ENCODE measurements around the gene EDN1. TPM values are rescaled to one million over a fixed set of nuclear protein-coding genes. Genes with fewer than 3 reads are reported as not detected.

EDN1 gene
- total RNA-seq, 2 experiments from 2014 or later: 0.13 TPM; not detected in 1

DNA sequence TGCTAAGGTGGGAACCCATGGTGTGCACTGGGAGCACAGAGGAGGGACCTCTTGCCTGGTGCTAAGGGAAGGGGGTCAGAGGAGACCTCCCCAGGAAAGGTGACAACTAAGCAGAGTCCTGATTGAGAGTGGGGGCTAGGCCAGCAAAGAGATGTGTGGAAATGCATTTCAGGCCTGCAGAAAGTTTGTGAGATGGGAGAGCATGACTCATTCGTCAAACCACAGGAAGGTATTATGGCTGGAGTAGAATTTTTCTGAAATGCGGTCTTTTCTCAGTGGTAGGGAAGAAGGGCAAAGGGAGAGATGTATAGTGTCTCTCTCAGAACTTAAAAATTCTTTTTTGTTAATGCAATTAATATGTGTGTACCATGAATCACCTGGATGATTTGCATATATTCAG, 23.6 kb upstream of the EDN1 start:
- POLR2A ChIA-PET: no interaction called here
- CTCF ChIA-PET: no interaction called here

DNA sequence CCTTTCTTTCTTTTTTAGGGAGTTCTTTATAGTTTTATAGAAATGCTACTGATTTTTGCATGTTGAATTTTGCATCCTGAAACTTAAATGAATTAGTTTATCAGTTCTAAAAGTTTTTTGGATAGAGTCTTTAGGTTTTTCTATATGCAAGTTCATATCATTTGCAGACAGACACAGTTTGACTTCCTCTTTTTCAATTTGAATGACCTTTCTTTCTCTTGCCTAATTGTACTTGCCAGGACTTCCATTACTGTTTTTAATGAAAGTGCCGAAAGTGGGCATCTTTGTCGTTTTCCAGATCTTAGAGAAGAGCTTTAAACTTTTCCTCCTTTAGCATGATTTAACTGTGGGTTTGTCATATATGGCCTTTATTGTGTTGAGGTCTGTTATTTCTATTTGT, 21.1 kb upstream of the EDN1 start:
- CTCF ChIA-PET: no interaction called here

DNA sequence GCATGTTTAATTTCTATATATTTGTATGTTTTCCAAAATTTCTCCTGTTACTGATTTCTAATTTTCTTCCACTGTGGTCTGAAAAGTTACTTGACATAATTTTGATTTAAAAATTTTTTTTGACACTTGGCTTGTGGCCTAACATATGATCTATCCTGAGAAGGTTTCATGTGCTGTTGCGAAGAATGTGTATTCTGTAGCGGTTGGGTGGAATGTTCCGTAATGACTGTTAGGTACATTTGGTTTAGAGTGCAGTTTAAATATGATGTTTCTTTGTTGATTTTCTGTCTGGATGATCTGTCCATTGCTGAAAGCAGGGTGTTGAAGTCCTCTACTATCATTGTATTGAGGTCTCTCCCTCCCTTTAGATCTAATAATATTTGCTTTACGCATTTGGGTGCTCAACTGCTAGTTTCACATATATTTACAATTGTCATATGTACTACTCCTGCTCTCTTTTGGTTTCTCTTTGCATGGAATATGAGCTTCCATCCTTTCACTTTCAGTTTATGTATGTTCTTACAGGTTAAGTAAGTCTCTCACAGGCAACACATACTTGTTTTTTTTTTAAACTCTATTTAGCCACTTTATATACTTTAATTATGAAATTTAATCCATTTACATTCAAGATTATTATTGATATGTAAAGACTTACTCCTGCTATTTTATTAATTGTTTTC, 19.5 kb upstream of the EDN1 start:
- ChIA-PET CTCF (no interaction called here), POLR2A (no interaction called here)

More for the DNA sequence above, 21.1 kb upstream of the EDN1 start:
- POLR2A ChIA-PET: no interaction called here

DNA sequence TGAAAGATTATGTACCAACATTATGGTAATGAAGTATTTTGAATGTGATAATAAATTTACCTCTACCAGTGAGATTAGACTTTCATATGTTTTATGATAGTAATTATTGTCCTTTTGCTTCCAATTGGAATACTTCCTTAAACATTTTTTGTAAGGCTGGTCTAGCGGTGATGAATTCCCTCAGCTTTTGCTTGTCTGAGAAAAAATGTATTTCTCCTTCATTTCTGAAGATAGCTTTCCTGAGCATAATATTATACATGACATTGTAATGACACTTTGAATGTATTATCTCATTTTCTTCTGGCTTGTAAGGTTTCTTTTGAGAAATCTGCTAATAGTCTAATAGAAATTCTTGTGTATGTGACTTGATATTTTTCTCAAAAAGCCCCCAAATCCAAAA, 18.6 kb upstream of the EDN1 start:
- ChIA-PET CTCF (interaction anchor here (0.7 kb wide), 1 partner anchor 600 kb away, joined by 4 read pairs; no protein-coding TSS in a partner anchor), POLR2A (interaction anchor here (0.6 kb wide), 1 partner anchor 35 kb away, joined by 4 read pairs; no protein-coding TSS in a partner anchor)

DNA sequence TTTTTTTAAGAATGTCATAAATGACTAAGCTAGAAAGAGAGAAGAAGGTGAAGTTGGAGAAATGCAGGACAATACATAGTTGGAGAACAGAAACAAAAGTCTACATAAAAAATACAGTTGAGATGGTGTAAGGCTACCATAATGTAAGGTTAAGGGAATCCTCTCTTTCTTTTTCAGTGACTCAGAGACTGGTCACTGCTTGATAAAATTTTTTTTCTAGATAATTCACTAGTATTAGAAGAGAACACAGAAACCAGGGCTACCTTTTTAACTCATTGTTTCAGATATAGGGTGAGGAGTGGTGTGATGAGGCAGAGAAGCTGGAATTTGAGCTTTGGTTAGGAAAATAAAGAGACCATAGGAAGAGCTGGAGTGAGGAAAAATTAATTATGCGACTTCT, 18.2 kb upstream of the EDN1 start:
- ChIA-PET POLR2A (interaction anchor here (0.6 kb wide), 1 partner anchor 36 kb away, joined by 4 read pairs; no protein-coding TSS in a partner anchor), CTCF (interaction anchor here (0.7 kb wide), 1 partner anchor 600 kb away, joined by 4 read pairs; no protein-coding TSS in a partner anchor)

DNA sequence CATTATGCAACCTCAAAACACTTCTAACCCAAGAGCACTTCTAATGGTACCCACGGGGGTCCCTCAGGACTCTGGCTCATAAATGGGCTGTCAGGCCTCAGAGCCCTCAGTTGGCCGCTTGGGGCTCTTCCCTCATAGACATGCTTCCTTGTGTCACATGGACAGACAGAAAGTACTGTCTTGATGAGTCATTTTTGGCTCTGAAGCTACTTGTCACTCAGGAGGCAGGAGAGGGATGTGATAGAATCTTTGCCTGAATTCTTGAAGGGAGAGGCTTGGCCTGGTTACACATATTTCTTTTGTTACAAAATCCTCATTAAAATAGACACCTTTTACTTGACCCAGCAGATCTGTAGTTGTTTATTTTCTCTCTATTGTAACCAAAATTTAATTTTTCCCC, 15.1 kb upstream of the EDN1 start:
- CTCF ChIA-PET: no interaction called here
- POLR2A ChIA-PET: interaction anchor here (0.6 kb wide), 1 partner anchor 45 kb away, joined by 3 read pairs; no protein-coding TSS in a partner anchor

DNA sequence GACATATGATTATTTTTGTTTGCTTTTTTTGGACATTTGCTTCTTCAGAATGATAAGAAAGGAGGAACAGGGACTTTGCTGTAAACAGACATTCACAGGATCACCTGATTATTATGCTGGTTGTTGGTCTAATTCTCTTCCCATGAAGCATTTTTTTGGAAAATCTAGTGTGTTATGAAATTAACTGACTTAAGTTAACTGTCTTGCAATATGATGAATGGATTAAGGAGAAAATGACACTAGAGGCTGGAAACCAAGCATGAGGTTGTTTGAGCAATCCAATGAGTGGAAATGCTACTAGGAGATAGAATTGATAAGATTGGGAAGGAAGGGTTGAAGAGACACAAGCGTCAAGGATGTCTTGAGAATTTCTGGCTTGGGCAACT, 13.2 kb upstream of the EDN1 start:
- POLR2A ChIA-PET: no interaction called here
- CTCF ChIA-PET: interaction anchor here (2.1 kb wide), 1 partner anchor 11 kb away, joined by 5 read pairs; no protein-coding TSS in a partner anchor

DNA sequence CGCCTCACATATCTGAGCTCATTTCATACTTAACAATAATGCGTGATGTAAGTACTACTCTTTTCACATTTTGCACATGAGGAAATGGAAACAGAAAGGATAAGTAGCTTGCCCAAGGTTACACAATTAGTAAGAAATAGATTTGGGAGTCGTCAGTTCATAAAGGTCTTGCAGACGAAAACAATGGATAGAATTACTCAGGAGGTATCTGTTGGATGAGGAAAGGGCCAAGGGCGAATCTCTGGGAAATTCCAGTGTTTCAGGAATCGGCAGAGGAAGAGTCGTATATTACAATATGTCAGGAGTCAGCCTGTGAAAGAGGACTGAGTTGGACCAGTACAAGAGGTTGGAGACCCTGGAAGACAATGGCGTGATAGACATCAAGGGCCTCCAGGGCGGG, 12.8 kb upstream of the EDN1 start:
- POLR2A ChIA-PET: no interaction called here
- CTCF ChIA-PET: interaction anchor here (2.1 kb wide), 1 partner anchor 11 kb away, joined by 5 read pairs; no protein-coding TSS in a partner anchor

DNA sequence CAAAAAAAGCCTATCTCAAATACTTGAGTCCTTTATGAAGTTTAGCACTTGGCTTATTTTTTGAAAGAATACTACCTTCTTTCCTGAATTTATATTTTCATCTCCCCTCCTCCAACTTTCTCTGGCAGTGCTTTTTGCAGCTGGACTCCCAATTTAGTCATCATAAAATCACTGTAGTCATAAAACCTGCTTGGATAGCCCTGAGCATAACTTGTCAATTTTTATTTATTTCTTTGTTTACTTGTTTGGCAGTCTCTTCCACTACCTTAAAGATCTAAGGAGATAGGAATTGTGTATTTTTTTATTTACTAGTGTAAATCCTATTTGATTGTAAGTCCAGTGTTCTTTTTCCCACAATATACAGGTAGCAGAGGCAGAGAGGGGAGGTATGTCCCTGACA, 11.2 kb upstream of the EDN1 start:
- POLR2A ChIA-PET: no interaction called here
- CTCF ChIA-PET: interaction anchor here (2.1 kb wide), 1 partner anchor 9 kb away, joined by 5 read pairs; no protein-coding TSS in a partner anchor

DNA sequence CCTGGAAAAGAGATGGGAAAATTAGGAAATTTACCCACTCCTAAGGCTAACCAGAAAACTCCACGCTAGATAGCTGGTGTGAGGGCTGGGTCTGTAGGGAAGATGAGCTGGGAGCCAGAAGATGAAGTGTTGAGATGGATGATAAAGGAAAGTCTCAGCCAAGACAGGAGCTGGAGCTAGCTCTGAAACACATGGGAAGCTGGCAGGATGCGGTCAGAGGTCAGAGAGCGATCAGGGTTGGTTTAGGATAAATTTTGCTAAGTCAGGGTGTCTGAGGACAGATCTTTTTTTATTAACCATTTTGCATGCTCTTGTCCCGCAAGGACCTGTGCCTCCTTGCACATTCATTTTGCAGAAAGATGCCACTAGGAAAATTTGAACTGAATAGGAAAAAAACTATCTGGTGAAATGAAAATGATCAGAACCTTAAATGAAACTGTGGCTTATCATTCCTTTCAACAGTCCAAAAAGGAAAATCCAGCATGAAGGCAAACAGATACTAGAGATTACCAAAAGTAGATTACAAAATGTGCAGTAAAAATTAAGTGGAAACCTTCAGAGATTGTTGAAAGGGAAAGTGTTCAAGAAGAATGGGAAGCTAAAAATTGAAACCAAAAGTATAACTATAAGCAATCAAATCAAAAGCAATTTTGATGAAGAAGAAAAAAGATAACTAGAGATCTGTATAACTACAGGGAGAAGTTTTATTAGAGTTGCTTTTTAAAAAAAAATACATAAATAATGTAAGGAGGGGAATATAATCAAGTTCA, 10.7 kb upstream of the EDN1 start:
- POLR2A ChIA-PET: no interaction called here

DNA sequence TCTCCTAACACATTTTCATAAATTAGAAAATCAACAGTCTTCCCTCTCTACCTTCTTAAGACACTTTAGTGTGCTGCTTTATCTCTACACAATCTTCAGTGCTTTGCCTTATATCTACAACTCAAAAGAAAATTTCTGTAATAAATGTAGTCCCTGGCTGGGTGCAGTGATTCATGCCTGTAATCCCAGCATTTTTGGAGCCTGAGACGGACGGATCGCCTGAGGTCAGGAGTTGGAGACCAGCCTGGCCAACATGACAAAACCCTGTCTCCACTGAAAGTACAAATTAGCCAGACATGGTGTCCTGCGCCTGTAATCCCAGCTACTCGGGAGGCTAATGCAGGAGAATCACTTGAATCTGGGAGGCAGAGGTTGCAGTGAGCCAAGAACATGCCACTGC, 9.7 kb upstream of the EDN1 start:
- POLR2A ChIA-PET: no interaction called here
- CTCF ChIA-PET: interaction anchor here (1.1 to 1.3 kb wide), 3 partner anchors 9 to 72 kb away, joined by 3 to 4 read pairs (median 3); no protein-coding TSS in a partner anchor

More for the DNA sequence above, 10.7 kb upstream of the EDN1 start:
- CTCF ChIA-PET: interaction anchor here (1.3 kb wide), 1 partner anchor 10 kb away, joined by 4 read pairs; no protein-coding TSS in a partner anchor

DNA sequence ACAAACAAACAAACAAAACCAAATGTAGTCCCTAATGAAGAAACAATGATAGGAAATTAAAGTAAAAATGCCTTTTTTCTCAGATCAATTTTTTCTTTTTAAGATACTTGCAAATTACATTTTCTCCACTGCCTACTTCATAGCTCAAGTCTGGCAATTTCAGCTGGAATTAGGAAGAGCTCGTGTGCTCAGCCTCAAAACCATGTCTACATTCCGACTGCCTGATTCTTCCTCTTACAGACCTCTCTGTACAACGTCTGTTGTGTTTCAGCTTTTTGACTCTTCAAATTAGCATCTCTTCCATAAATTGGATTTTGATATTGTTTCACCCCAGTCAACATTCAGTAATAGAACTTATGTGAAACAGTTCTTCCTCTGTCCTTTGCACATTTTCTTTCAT, 9.3 kb upstream of the EDN1 start:
- POLR2A ChIA-PET: no interaction called here
- CTCF ChIA-PET: interaction anchor here (1.1 to 1.2 kb wide), 2 partner anchors 10 to 72 kb away, joined by 3 read pairs; no protein-coding TSS in a partner anchor

DNA sequence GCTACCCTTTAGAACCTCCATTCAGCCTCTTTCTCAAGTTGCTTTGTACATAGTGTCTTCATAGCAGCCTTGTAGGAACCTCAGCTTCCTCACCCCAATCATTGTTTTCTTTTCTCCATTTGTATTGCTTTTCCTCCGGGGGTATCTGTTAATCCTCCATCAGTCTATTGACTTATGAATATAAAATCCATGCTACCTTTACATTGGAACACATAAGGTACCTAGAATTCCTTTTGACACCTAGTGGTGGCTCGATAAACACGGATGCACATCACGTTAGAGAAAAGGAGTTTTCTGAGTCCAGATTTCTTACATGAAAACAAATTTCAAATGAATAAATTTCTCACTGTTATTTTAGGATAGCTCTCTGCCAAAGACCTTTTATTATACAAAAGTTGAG, 6.3 kb upstream of the EDN1 start:
- CTCF ChIA-PET: no interaction called here
- POLR2A ChIA-PET: no interaction called here

DNA sequence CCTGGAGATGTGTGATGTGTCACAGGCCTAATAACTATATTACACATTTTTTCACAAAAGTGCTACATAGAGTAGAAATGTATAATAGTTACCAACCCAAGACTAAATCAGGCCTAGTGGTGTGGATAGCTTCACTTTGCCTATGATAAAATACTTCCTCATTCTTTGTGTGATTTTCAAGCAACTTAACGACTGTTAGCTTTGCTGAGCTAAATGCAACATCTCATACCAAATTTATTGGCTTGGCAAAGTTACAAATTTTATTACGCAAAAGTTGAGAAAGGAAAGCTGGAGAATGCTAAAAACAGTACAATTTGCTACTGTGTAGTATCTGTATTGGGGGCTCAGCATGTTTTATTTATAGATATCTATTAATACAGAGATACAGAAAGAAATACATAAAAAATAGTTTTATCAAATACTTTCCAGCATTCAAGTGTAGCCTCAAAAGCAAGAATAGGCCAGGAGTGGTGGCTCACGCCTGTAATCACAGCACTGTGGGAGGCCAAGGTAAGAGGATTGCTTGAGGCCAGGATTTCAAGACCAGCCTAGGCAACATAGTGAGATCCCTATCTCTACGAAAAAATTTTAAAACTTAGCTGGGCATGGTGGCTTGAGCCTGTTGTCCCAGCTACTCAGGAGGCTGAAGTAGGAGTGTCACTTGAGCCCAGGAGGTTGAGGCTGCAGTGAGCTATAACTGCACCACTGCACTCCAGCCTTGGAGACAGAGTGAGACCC, 3.6 kb upstream of the EDN1 start:
- ChIA-PET POLR2A (no interaction called here), CTCF (interaction anchor here (0.7 kb wide), 1 partner anchor 17 kb away, joined by 3 read pairs; no protein-coding TSS in a partner anchor)

DNA sequence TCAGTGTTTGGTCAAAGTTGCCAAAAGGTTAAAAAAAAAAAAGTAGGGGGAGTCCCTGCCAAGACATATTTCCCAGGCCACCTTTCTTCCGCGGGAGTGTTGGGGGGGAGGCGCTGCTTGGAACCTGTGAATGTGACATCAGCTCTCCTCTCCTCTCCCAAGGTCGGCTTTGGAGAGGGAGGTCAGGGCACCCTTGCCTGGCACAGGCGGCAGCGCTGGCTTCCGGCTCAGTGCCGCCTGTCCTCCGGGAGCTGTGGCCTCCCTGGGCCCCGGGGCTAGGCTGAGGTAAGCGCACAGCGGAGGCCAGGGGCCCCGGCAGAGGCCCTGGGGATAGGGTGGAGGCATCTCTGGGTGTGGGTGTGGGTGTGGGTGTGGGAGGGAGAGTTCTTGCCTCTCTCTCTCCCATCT, 1.9 kb upstream of the EDN1 start:
- CTCF ChIA-PET: interaction anchor here (0.9 to 1.1 kb wide), 2 partner anchors 10 to 269 kb away, joined by 3 to 5 read pairs; no protein-coding TSS in a partner anchor
- POLR2A ChIA-PET: no interaction called here

DNA sequence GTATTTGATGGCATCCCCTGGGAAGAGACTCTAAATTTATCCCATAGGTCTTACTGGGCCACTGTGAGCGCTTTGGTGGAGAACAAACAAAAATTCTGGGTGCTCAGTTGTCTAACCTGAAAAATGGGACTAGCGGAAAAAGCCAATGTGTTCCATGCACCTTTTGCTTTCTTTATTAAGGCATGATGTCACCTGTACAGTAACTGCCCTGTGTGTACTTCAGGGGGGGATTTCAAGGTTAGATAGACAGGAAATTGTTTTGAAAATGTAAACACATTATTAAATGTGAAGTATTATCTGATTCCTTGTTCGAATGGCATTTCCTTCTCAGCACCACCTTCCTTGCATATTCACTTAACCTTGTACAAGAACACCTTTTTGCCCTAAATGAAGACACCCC, 1.2 kb upstream of the EDN1 start:
- POLR2A ChIA-PET: no interaction called here

DNA sequence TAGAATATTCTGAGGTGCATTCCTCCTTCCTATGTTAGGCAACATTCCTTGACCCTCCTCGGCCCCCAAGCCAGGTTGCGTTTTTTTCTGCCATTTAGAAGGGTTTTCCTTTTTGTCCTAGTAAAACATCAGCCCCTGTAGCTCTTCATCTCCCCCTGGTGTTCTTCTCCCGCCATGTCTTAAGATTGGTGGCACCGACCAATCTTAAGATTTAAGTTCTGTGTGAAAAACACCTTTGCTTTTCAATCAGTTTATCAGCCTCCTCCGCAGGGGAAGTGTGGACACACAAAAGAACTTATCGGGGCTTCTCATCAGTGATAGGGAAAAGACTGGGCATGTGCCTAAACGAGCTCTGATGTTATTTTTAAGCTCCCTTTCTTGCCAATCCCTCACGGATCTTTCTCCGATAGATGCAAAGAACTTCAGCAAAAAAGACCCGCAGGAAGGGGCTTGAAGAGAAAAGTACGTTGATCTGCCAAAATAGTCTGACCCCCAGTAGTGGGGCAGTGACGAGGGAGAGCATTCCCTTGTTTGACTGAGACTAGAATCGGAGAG, 719 bp upstream of the EDN1 start:
- ChIA-PET CTCF (interaction anchor here (1.0 to 1.3 kb wide), 5 partner anchors 10 to 636 kb away, joined by 3 to 4 read pairs (median 3); no protein-coding TSS in a partner anchor), POLR2A (no interaction called here)

More for the DNA sequence above, 1.2 kb upstream of the EDN1 start:
- CTCF ChIA-PET: interaction anchor here (1.0 kb wide), 2 partner anchors 9 to 143 kb away, joined by 4 read pairs; no protein-coding TSS in a partner anchor

DNA sequence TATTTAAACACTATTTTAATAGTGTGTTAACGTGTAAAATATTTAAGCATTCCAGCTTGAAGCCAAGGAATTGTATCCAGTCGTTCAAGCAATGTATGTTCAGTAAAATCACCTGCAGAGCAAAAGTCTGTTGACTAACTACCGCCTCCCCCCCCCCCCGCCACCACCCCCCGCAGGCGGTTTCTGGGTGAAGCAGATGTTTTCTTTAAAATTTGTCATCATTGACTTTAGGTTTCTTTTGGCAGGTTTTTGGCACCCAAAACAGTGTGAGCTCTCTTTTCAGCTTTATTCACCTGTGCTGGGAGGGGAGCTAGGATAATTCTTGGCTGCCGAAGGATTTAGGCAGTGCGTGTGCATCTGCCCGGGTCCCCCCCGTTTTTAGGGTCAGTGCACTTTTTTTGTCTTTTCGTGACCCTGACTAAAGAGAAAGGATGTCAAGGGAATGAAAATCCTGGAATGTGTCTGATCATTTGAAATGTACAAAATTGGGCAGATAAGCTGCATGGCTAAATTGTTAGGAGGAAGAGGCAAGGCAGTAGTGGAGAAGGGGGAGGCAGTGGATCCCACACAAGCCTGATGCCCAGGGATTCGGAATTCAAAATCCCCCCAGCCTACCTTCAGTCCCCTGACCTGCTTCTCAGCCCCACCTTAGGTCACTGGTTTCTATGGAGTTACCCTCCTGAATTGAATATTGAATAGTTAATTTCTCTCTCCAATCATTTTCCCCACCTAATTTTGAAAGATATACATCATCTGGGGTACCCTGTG, 1.1 kb downstream of the EDN1 start:
- CTCF ChIA-PET: interaction anchor here (0.8 to 1.4 kb wide), 5 partner anchors 10 to 636 kb away, joined by 3 to 4 read pairs (median 3); no protein-coding TSS in a partner anchor
- POLR2A ChIA-PET: no interaction called here

Measured in activated CD8-positive, alpha-beta memory T cell treated with anti-CD3 and anti-CD28 coated beads for 36 hours (primary cell).